IPS-NIHi11 (cell line): Measurements from ENCODE around the gene SULT2A1.
A peak's percentile ranks its signal among the peaks of the same experiment; 100 is the strongest.
"Not testable (repeated sequence)": the region's sequence is repeated elsewhere in the genome, so short reads cannot be mapped to it uniquely, and the experiment has no call there.

Source experiments
- DNase-seq: peaks from one replicate; pipeline ENCODE4 v3.0.0; 2012; ENCODE audit warnings: mixed read lengths, low spot score

Gene SULT2A1, protein sequence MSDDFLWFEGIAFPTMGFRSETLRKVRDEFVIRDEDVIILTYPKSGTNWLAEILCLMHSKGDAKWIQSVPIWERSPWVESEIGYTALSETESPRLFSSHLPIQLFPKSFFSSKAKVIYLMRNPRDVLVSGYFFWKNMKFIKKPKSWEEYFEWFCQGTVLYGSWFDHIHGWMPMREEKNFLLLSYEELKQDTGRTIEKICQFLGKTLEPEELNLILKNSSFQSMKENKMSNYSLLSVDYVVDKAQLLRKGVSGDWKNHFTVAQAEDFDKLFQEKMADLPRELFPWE

DNA sequence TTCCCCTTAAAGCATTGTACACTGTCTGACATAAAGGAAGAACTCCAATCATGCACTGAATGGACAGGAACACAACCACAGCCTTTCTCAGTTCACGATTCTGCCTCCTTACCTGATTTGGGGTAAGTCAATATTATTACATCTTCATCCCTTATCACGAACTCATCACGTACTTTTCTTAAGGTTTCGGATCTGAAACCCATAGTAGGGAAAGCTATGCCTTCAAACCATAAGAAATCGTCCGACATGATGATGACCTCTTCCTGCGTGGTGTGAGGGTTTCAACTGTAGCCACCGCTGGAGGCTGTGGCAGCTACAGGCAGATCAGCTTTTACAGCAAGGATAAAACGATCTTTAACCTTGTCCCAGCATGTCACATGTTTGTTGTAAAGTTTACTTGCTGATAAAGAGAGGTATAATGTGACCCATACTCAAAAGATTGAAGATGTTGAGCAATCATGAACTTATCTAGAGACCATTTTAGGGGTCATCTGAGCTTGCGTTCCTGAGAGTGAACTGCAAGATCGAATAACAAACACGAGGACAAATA, at the start of gene SULT2A1:
SULT2A1 (minus strand) TSS at position 306 of the 550 bp plus-strand sequence; CDS start at position 248, 58 bp downstream.
- DNase-seq, result no peak

DNA sequence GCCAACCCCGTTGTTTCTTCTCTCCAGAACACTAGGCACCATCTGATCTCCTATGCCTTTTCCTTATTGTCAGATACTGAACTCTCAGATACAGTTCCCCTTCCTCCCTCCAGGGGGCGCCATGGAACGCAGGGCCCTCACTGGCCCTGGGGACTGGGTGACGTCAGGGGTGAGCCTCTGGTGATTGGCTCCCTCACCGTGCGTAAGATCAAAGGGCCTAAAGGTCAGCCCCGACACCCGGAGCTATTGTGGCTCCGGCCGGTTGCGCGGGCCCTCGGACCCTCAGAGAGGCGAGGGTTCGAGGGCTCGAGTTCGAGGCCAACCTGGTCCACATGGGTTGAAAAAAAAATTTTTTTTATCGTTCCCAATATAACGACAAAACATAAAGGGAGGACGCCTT, 42.5 kb upstream of the SULT2A1 start:
- DNase-seq, result not testable (repeated sequence)

DNA sequence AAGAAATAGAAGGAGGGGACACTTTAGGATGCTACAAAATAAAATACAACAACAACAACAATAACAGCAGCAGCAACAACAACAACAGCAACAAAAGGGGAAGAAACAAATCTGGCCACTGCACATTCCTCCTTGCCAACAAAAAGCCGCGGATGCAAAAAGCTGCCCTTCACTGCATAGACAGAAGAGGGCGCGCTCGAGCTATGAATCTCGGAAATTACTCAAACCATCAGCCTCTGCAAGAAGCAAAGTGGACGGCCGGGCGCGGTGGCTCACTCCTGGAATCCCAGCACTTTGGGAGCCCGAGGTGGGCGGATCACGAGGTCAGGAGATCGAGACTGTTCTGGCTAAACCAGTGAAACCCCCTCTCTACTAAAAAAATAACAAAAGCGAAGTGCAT, 34.0 kb upstream of the SULT2A1 start:
- not testable (repeated sequence) for DNase-seq

DNA sequence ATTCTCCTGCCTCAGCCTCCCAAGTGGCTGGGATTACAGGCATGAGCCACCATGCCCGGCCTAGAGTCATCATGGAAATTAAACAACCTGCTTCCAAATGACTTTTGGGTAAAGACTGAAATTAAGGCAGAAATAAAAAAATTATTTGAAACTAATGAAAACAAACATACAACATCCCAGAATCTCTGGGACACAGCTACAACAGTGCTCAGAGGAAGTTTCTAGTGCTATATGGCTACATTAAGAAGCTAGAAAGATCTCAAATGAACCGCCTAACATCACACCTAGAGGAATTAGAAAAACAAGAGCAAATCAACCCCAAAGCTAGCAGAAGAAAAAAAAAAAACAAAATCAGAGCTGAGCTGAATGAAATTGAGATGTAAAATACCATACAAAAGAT, 24.1 kb upstream of the SULT2A1 start:
- DNase-seq, result not testable (repeated sequence)

DNA sequence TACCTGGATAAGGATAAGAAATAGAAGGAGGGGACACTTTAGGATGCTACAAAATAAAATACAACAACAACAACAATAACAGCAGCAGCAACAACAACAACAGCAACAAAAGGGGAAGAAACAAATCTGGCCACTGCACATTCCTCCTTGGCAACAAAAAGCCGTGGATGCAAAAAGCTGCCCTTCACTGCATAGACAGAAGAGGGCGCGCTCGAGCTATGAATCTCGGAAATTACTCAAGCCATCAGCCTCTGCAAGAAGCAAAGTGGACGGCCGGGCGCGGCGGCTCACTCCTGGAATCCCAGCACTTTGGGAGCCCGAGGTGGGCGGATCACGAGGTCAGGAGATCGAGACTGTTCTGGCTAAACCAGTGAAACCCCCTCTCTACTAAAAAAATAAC, 23.2 kb upstream of the SULT2A1 start:
- not testable (repeated sequence) for DNase-seq

DNA sequence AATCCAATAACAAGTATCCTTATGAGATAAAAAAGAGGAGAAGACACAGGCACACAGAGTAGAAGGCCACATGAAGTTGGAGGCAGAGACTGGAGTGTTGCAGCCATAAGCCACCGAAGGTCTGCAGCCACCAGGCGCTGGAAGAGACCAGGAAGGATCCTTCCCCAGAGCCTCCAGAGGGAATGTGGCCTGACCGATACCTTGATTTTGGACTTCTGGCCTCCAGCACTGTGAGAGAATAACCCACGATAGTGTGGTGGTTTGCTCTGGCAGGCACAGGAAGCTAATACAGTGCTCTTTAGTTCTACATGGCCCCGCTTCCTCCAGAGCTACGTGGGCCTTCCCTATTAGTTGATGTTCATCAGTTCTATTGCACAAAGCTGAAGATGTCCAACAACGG, 15.3 kb upstream of the SULT2A1 start:
- no peak for DNase-seq

DNA sequence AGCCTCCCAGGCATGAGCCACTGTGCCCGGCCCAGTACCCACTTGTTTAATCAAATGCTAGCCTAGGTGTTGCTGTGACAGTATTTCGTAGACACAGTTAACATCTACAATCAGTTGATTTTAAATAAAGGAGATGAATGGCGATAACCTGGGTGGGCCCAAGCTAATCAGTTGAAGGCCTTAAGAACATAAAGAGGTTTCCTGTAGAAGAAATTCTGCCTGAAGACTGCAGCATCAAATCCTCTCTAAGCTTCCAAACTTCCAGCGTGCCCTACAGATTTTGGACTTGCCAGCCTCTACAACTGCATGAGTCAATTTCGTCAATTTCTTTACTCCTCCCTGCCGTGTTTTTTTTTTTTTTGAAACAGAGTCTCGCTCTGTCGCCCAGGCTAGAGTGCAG, 13.2 kb upstream of the SULT2A1 start:
- no peak for DNase-seq

DNA sequence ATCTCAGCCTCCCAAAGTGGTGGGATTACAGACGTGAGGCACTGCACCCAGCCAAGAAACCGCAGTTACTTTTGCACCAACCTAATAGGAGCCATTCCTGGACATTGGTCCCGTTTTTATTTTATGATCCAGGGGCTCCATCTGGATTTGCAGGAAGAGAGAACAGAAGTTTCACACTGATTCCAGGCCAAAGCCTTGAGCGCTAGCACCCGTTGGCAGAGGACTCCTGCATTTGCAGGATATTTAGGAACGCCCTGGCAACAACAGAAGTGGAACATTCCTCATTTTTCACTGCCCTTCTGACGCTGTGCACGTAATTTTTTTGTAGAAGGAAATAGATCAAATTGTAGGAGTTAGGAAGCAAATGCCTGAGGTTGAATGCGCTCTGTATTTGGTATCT, 11.7 kb upstream of the SULT2A1 start:
- no peak for DNase-seq

DNA sequence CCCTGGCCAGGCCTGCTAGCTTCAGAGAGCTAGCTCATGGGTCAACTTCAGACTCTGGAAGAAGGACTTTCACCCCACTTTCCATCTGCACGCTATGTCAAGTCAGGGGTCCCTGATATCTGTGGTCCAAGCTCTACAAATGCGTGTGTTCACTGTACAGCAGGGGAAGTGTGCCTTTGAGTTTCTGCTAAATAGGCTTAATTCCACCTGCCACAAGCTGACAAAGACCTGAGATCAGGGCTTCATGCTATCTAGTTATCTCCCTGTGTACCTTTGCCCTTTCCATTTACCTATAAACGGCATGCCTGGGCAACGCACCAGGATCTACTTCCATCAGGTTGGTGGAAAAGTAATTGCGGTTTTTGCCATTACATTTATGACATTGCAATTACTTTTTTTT, 10.7 kb upstream of the SULT2A1 start:
- no peak for DNase-seq

DNA sequence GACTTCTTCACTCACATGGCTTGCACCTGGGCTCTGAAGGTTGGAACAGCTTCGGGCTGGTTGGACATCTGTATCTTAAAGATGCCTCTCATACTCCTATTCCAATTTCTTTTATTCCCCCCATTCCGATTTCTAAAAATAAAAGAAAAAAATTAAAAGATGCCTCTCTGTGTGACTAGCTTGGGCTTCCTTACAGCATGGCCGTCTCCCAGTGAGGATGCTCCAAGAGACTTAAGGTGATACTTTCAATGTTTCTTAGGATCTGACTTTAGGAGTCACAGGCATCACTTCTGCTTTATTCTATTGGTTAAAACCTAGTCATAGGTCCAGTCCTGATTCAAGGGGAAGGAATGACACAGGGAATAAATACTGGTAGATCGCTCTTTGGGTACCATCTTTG, 9.9 kb upstream of the SULT2A1 start:
- no peak for DNase-seq

DNA sequence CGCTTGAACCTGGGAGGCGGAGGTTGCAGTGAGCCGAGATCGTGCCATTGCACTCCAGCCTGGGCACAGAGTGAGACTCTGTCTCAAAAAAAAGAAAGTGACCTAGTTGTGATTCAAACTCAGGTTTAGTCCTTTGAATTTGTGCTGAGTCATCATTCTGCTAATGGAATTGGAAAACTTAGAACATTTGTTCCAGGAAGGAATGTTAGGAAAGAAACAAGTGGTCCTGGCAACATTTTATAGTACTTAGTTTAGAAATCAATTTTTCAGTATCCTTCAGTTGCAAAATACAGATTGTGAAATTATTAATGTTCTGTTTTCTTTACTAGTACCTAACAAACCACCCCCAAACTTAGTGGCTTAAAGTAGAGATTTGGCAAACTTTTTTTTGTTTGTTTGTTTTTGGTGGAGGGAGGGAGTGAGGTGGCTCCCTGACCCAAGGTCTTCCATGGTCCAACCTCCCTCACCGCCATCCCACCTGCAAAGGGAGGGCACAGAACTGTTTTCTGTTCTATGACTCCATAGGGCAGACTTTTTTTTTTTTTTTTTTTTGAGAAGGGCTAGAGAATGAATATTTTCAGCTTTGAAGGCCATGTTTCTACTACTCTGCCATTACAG, 9.2 kb upstream of the SULT2A1 start:
- no peak for DNase-seq

DNA sequence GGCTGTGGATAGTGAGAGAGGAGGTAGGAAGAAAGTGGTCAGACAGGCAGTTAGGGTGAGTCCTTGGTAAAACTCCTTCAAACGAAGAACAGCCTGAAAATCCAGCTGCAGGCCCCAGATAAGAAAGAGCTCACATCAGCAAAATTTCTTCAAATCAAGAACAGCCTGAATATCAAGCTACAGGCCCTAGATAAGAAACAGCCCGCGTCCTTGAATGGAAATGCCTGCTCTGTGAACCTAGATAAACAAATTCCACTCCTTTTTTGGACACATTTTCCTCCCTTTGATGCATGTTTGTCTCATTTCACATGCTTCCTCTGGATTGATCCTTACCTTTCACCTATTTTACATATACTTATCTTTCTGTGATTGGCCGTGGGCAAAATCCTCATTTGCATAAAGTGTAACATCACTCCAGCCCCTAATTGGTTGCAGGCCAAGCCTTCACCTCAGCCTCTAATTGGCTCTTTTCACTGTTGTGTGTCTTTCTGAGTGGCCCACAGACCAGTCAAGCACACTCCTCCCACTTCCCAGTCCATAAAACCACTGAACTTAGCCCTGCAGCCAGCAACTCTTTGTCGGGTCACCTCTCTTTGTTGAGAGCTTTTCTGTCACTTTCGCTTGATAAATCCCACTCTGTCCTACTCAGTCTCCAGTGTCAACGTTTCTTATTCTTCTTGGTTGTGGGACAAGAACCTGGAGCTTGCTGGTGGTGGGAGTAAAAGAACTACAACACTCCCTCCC, 6.0 kb upstream of the SULT2A1 start:
- DNase-seq, result no peak

DNA sequence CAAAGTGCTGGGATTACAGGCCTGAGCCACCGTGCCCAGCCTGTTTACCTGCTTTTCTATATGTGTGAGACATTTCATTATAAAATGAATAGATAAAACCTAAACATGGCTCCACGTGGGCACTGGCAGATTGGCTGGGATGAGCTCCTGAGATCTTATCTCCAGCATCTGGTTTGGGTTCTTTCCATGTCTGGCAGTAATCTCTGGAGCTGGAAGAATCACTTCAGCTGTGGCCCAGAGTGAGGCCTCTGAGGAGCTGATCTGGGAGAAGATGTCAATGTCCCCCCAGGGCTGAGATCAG, 5.5 kb upstream of the SULT2A1 start:
- DNase-seq, result no peak

DNA sequence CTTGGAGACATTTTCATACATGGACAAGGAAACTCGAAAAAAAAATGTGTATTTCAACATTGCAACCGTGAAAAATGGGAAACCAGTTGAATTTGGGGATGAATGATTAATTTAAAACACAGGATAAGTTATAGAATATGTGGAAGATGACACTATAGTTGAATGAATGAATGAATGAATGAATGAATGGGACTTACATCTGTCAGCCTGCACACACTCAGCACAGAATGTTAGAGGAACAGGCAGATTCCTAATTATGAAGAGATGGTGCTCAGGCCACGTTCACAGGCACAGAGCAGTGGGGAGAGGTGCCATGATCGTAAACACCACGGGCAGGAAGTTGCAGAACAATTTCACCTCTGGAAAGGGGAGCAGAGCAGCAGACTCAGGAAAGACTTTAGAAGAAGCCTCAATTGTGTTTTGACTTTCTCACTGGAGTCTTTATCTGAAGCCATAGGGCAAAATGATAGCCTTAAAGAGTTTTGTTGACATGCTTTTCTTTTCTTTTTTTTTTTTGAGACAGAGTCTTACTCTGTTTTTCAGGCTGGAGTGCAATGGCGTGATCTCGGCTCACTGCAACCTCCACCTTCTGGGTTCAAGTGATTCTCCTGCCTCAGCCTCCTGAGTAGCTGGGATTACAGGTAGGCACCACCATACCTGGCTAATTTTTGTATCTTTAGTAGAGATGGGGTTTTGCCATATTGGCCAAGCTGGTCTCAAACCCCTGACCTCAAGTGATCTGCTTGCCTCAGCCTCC, 4.9 kb upstream of the SULT2A1 start:
- DNase-seq, result no peak

DNA sequence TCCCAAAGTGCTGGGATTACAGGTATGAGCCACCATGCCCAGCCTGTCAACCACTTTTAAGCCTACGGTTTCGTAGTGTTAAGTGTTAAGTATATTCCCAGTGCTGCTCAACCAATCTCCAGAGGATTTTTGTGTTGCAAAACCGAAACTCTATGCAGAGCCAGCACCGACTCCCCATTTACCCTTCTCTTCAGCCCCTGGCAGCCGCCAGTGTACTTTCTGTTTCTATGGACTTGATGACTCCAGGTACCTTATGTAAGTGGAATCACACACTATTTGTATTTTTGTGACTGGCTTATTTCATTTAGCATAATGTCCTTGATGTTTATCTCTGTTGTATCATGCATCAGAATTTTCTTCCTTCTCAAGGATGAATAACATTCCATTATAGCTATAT, 1.1 kb downstream of the SULT2A1 start:
- no peak for DNase-seq

DNA sequence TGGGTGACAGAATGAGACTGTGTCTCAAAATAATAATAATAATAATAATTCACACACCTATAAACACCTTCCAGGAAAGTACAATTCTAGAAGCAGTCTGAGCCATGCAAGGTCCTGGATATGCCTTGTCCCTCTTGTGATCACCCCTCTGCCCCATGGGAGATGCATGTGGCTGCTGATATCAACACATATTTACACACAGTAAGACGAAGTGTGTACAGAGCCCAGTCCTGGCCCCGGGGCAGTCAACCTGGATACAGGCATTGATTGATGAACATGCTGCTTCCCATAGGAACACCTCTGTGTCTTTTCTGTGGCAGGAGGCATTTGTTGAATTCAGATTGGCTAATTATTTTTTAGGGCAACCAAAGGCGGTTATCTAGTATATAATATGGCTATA, 3.2 kb downstream of the SULT2A1 start:
- DNase-seq, result no peak

DNA sequence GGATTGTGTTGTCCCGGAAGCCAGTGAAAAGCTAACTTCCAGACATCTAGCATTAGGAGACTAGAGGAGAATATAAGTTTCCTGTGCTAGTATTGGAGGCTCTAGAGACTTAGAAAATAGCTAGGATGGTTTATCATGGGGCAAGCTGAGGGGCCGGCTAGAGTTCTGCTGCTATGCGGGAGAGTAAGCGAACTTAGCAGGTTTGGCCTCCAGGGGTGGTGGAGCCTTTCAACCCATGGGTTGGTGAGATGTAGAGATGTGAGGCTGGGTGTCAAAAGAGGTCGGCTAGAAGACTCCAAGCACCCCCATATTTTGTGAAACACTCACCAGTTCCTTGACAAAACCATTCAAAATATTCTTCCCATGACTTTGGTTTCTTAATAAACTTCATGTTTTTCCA, 4.4 kb downstream of the SULT2A1 start:
- DNase-seq, result no peak

DNA sequence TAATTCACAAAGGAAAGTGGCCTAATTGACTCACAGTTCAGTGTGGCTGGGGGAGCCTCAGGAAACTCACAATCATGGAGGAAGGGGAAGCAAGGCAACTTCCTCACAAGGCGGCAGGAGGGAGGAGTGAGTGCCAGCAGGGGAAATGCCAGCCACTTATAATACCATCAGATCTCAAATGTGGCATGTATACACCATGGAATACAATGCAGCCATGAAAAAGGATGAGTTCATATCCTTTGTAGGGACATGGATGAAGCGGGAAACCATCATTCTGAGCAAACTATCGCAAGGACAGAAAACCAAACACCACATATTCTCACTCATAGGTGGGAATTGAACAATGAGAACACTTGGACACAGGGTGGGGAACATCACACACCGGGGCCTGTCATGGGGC, 6.7 kb downstream of the SULT2A1 start:
- DNase-seq, result not testable (repeated sequence)

DNA sequence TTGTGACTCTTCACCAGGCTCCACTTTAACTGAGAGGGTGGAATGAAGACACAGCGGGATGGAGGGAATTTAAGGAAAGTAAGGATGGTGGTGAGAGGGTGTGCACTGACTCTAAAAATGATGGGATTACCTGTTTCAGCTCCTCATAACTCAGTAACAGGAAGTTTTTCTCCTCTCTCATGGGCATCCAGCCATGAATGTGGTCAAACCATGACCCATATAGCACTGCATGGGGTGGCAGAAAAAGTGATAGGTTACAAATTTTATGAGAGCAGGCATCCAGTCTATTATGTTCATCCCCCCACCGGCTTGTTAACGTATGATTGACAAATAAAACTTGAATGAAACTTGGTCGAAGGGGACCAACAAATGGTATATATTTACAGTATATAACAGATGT, 7.2 kb downstream of the SULT2A1 start:
- DNase-seq, result no peak

DNA sequence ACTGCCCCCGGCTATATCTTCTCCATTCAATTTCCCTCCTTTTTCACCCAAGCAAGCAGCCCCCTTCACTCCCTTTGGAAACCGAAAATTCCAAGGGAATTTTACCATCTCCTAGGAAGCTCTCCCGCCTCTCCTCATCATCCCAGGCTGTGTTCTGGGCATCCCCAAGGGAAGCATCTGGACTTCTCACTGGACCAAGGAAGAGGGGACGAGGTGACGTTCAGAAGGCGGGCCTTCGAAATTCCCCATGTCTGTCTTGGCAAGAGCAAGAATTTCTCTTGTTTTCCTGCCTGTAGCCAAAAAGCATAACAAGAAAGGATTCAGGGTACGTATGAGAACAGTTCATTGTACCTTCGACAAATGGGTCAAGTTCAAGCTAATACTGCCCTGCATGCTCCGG, 20.9 kb downstream of the SULT2A1 start:
- DNase-seq, result no peak

DNA sequence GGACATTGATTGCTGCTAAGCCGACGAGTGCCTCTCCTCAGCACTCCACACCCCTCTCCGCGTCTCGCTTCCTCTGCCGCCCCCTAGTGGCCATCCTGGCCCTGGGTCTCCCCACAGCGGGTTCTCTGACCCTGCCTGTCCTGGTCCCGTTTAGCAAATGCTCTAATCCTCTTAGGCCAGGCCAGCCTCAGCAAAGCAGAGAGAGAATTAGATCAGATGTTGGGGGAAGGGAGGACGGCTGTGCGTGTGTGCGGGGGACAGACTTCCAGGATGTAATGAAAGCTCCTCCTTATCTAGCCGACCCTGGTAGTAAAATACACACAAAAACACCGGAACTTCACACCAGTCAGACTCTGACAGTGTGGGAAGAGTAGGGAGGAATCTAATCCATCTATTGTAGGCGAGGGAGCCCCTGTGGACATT, 22.6 kb downstream of the SULT2A1 start:
- peak; percentile 95 for DNase-seq

DNA sequence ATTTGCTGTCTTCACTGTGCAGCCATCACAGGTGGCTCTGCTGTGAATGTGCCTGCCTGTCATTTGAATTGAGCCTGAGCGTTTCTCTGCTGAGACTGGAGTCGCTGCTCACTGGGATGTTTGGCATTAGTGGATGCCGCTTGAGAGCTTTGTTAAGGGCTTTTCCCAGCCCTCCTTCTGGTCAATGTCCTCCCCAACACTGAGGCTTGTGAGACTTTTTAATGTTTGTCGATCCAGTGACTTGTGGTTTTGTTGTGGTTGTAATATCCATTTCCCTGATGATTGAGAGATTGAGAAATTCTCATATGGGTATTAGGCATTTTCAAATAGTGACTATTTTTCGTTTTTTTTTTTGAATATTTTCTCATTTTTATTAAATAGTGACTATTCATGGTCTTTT, 24.5 kb downstream of the SULT2A1 start:
- no peak for DNase-seq
